Measurements from ENCODE around the gene PSMD3.

PSMD3 gene

GRCh38 chr17:40022497-40022896 is 41.9 kb downstream of the PSMD3 start:
- DNase-seq (ENCODE audit: low read depth in 3 of 3), result no peak

- DNase-seq (ENCODE audit: low read depth in 3 of 3), result no peak
These were observed 42.4 kb downstream of the PSMD3 start for GRCh38 chr17:40022961-40023541.

GRCh38 chr17:40023590-40024292 is 43.1 kb downstream of the PSMD3 start:
- no peak for DNase-seq (ENCODE audit: low read depth in 3 of 3)

GRCh38 chr17:40024901-40025300 is 44.3 kb downstream of the PSMD3 start:
- DNase-seq (ENCODE audit: low read depth in 3 of 3), result no peak

- no peak for DNase-seq (ENCODE audit: low read depth in 3 of 3)
These were observed 45.0 kb downstream of the PSMD3 start for GRCh38 chr17:40025559-40025958.

- no peak for DNase-seq (ENCODE audit: low read depth in 3 of 3)
These were observed 45.6 kb downstream of the PSMD3 start for GRCh38 chr17:40025991-40026815.

GRCh38 chr17:40026816-40027613 is 46.4 kb downstream of the PSMD3 start:
- peak; percentile 43 to 76 (median 55) for DNase-seq (ENCODE audit: low read depth in 3 of 3)

- DNase-seq (ENCODE audit: low read depth in 3 of 3), result no peak
These were observed 47.0 kb downstream of the PSMD3 start for GRCh38 chr17:40027614-40028012.

GRCh38 chr17:40028595-40028994 is 48.0 kb downstream of the PSMD3 start:
- DNase-seq (ENCODE audit: low read depth in 3 of 3), result no peak

- DNase-seq (ENCODE audit: low read depth in 3 of 3), result no peak
These were observed 51.1 kb downstream of the PSMD3 start for GRCh38 chr17:40031706-40032105.

GRCh38 chr17:40032322-40033320 is 52.0 kb downstream of the PSMD3 start:
- DNase-seq (ENCODE audit: low read depth in 3 of 3), result no peak

GRCh38 chr17:40033339-40033738 is 52.7 kb downstream of the PSMD3 start:
- no peak for DNase-seq (ENCODE audit: low read depth in 3 of 3)

GRCh38 chr17:40034426-40035161 is 54.0 kb downstream of the PSMD3 start:
- DNase-seq (ENCODE audit: low read depth in 3 of 3), result no peak

- no peak for DNase-seq (ENCODE audit: low read depth in 3 of 3)
These were observed 54.6 kb downstream of the PSMD3 start for GRCh38 chr17:40035162-40035559.

- DNase-seq (ENCODE audit: low read depth in 3 of 3), result no peak
These were observed 58.4 kb downstream of the PSMD3 start for GRCh38 chr17:40038882-40039513.

- no peak for DNase-seq (ENCODE audit: low read depth in 3 of 3)
These were observed 60.6 kb downstream of the PSMD3 start for GRCh38 chr17:40041196-40041595.
